ENCODE measurements around the gene BNIP5. TPM values are rescaled to one million over a fixed set of nuclear protein-coding genes. Genes with fewer than 3 reads are reported as not detected.
"Not testable (repeated sequence)": the region's sequence is repeated elsewhere in the genome, so short reads cannot be mapped to it uniquely, and the experiment has no call there.

The BNIP5 gene
- total RNA-seq, 2 experiments from 2014 or later, result not detected

GRCh38 chr6:36340306-36340617, 3.6 kb upstream of the BNIP5 start:
- DNase-seq, result no peak
- Histone ChIP-seq H3K4me1 (ENCODE audit: insufficient read depth, low read length) (peaks cover 20% of the 10 kb centered on the region), H3K36me3 (ENCODE audit: insufficient read depth, low read length) (no peaks in the 10 kb centered on the region), H3K27me3 (ENCODE audit: control insufficient read depth in 1 of 2, insufficient read depth in 2 of 2, low read length in 2 of 2) (peaks cover 7 to 14% of the 10 kb centered on the region in 2 experiments), H3K9me3 (ENCODE audit: control insufficient read depth in 1 of 2, insufficient read depth in 1 of 2, low read length in 2 of 2) (no peaks in the 10 kb centered on the region), H3K4me3 (ENCODE audit: low read length) (no peak overlapping the region), H3K27ac (ENCODE audit: low read depth in 1 of 2, low read length in 2 of 2) (no peak overlapping the region)
- Mint-ChIP-seq H3K36me3 (ENCODE audit: low read depth) (no peaks in the 10 kb centered on the region), H3K27ac (no peak overlapping the region), H3K4me1 (ENCODE audit: low read depth) (peaks cover 10% of the 10 kb centered on the region), H3K4me3 (no peak overlapping the region), H3K9me3 (no peaks in the 10 kb centered on the region), H3K27me3 (peaks cover 27% of the 10 kb centered on the region)
- POLR2A ChIA-PET, result interaction anchor here (1.6 kb wide), 1 partner anchor 219 kb away, joined by 5 read pairs; no protein-coding TSS in a partner anchor
- ATAC-seq (ENCODE audit: poor library complexity), result no peak
- CTCF ChIA-PET, result interaction anchor here (0.8 to 2.2 kb wide), 7 partner anchors 12 to 209 kb away, joined by 3 to 10 read pairs (median 4); no protein-coding TSS in a partner anchor
- intact Hi-C loops (cut with DNase I, micrococcal nuclease), result loop anchor here in 1 of 2 experiments (5.0 kb wide), 1 partner anchor 342 kb away; no protein-coding TSS in a partner anchor
- TF ChIP-seq CTCF (IDR thresholded peaks at IDR 0.05), result no peak

- H3K36me3 Mint-ChIP-seq (ENCODE audit: low read depth), result no peaks in the 10 kb centered on the region
- H3K36me3 ChIP-seq (ENCODE audit: insufficient read depth, low read length), result no peaks in the 10 kb centered on the region
- CTCF ChIA-PET, result no interaction called here
Measured at GRCh38 chr6:36339146-36339545, 2.5 kb upstream of the BNIP5 start.

DNA sequence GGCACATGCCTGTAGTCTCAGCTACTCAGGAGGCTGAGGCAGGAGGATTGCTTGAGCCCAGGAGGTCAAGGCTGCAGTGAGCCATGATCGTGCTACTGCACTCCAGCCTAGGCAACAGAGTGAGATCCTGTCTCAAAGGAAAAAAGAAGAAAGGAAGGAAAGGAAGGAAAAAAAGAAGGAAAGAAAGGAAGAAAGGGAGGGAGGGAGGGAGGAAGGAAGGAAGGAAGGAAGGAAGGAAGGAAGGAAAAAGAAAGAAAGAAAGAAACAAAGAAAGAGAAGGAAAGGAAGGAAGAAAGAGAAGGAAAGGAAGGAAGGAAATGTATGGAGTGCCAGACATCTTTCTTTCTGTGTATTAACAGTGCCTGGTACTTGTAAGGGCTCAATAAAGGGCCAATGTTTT, 1.5 kb upstream of the BNIP5 start:
- CTCF ChIA-PET, result interaction anchor here (2.1 kb wide), 1 partner anchor 36 kb away, joined by 5 read pairs; no protein-coding TSS in a partner anchor
- ATAC-seq (ENCODE audit: poor library complexity); H3K4me3 Mint-ChIP-seq; intact Hi-C loops (cut with DNase I, micrococcal nuclease); H3K36me3 ChIP-seq (ENCODE audit: insufficient read depth, low read length); H3K9me3 ChIP-seq (ENCODE audit: control insufficient read depth in 1 of 2, insufficient read depth in 1 of 2, low read length in 2 of 2); DNase-seq; H3K9me3 Mint-ChIP-seq; H3K4me3 ChIP-seq (ENCODE audit: low read length); H3K36me3 Mint-ChIP-seq (ENCODE audit: low read depth); POLR2A ChIA-PET; H3K27ac ChIP-seq (ENCODE audit: low read depth in 1 of 2, low read length in 2 of 2); H3K27ac Mint-ChIP-seq: not testable (repeated sequence)
- H3K4me1 Mint-ChIP-seq (ENCODE audit: low read depth), result peaks cover 10% of the 10 kb centered on the region
- Histone ChIP-seq H3K27me3 (ENCODE audit: control insufficient read depth in 1 of 2, insufficient read depth in 2 of 2, low read length in 2 of 2) (peaks cover 7 to 27% of the 10 kb centered on the region in 2 experiments), H3K4me1 (ENCODE audit: insufficient read depth, low read length) (peaks cover 20% of the 10 kb centered on the region)
- H3K27me3 Mint-ChIP-seq, result peaks cover 46% of the 10 kb centered on the region

More at GRCh38 chr6:36339146-36339545, 2.5 kb upstream of the BNIP5 start:
- POLR2A ChIA-PET, result no interaction called here
- H3K4me3 Mint-ChIP-seq, result no peak overlapping the region
- Histone ChIP-seq H3K9me3 (ENCODE audit: control insufficient read depth in 1 of 2, insufficient read depth in 1 of 2, low read length in 2 of 2) (no peaks in the 10 kb centered on the region), H3K4me1 (ENCODE audit: insufficient read depth, low read length) (peaks cover 20% of the 10 kb centered on the region), H3K27ac (ENCODE audit: low read depth in 1 of 2, low read length in 2 of 2) (no peak overlapping the region), H3K27me3 (ENCODE audit: control insufficient read depth in 1 of 2, insufficient read depth in 2 of 2, low read length in 2 of 2) (peaks cover 7 to 20% of the 10 kb centered on the region in 2 experiments), H3K4me3 (ENCODE audit: low read length) (no peak overlapping the region)
- DNase-seq (no peak), ATAC-seq (ENCODE audit: poor library complexity) (no peak)
- intact Hi-C loops (cut with DNase I, micrococcal nuclease), result no loop called here
- TF ChIP-seq CTCF (IDR thresholded peaks at IDR 0.05), result no peak
- H3K27ac Mint-ChIP-seq, result no peak overlapping the region
- H3K27me3 Mint-ChIP-seq, result peaks cover 38% of the 10 kb centered on the region
- H3K9me3 Mint-ChIP-seq, result no peaks in the 10 kb centered on the region
- H3K4me1 Mint-ChIP-seq (ENCODE audit: low read depth), result peaks cover 10% of the 10 kb centered on the region

DNA sequence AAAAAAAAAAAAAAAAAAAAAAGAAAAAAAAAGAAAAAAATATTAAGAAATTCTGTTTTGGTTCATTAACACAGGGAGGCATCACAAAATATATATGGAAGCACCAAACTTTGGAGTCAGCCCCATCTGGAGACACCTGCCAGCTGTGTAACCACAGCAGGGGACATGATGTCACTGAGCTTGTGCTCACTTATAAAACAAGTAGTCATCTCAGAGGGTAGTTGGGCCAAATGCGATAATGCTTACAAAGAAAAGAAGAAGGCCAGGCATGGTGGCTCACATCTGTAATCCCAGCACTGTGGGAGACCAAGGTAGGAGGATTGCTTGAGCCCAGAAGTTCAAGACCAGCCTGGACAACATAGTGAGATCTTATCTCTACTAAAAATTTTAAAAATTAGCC, 1.1 kb upstream of the BNIP5 start:
- no peak for TF ChIP-seq CTCF (IDR thresholded peaks at IDR 0.05)
- ChIA-PET CTCF (interaction anchor here (2.1 kb wide), 1 partner anchor 35 kb away, joined by 5 read pairs; no protein-coding TSS in a partner anchor), POLR2A (interaction anchor here (0.6 kb wide), 1 partner anchor 22 kb away, joined by 4 read pairs; no protein-coding TSS in a partner anchor)
- H3K27ac Mint-ChIP-seq, result no peak overlapping the region
- H3K36me3 Mint-ChIP-seq (ENCODE audit: low read depth), result no peaks in the 10 kb centered on the region
- Histone ChIP-seq H3K4me1 (ENCODE audit: insufficient read depth, low read length) (peaks cover 20% of the 10 kb centered on the region), H3K36me3 (ENCODE audit: insufficient read depth, low read length) (no peaks in the 10 kb centered on the region), H3K4me3 (ENCODE audit: low read length) (no peak overlapping the region), H3K9me3 (ENCODE audit: control insufficient read depth in 1 of 2, insufficient read depth in 1 of 2, low read length in 2 of 2) (no peaks in the 10 kb centered on the region), H3K27ac (ENCODE audit: low read depth in 1 of 2, low read length in 2 of 2) (no peak overlapping the region), H3K27me3 (ENCODE audit: control insufficient read depth in 1 of 2, insufficient read depth in 2 of 2, low read length in 2 of 2) (peaks cover 7 to 27% of the 10 kb centered on the region in 2 experiments)
- H3K4me1 Mint-ChIP-seq (ENCODE audit: low read depth), result peaks cover 10% of the 10 kb centered on the region
- intact Hi-C loops (cut with DNase I, micrococcal nuclease), result no loop called here
- no peak overlapping the region for H3K4me3 Mint-ChIP-seq
- peaks cover 50% of the 10 kb centered on the region for H3K27me3 Mint-ChIP-seq
- DNase-seq, result peak in 1 of 14 experiments; percentile 15
- ATAC-seq (ENCODE audit: poor library complexity), result no peak
- H3K9me3 Mint-ChIP-seq, result no peaks in the 10 kb centered on the region
